HepG2 (cell line): ENCODE results near the gene XRCC5. TPM values are rescaled to one million over a fixed set of nuclear protein-coding genes. Genes with fewer than 3 reads are reported as not detected.

Experiments
- ATAC-seq: fragments of 200-7000 bp; cut with Tn5 transposase; 3 replicates; pipeline ENCODE4 v1.9.1; 2020; ENCODE audit warnings: mild to moderate bottlenecking, moderate library complexity
- BruUV-seq: library from RNA; stranded (reverse); fragments of 400-500 nt; replicated peaks from 2 replicates; lab custom pipeline; 2021; lab: Mats Ljungman, UMichigan
- CTCF ChIA-PET: fragments of 300-600 bp; formaldehyde crosslinking; extraction: SDS; loops from one replicate; lab custom pipeline; 2021; ENCODE audit warnings: low total read pairs, inconsistent platforms, low intra/inter-chr PET ratio; lab: Yijun Ruan, JAX
- POLR2A ChIA-PET: fragments of 350-600 bp; sonication (Branson Sonifier 250); formaldehyde crosslinking; loops from one replicate; lab custom pipeline; 2020; ENCODE audit warnings: antibody characterized with exemption, inconsistent platforms; lab: Yijun Ruan, JAX
- DNase-seq: peaks from one replicate; pipeline ENCODE4 v3.0.0-alpha.2; 2015; ENCODE audit warnings: low spot score
- FAIRE-seq: peaks from 3 replicates; lab custom pipeline; 2011; peaks lifted over from hg19 to GRCh38; lab: Jason Lieb, UNC
- H2AFZ ChIP-seq: one replicate; pipeline ENCODE4 v1.6.1; 2011; ENCODE audit warnings: low read length, inconsistent platforms
- H3K27ac ChIP-seq: fragments of 300-600 bp; 3 replicates; pipeline ENCODE4 v1.8.0; 2011; ENCODE audit warnings: mixed run types, mild to moderate bottlenecking, mixed read lengths, low read length, inconsistent platforms; ENCODE audit not compliant: insufficient read depth; ENCODE audit errors: extremely low read length
- H3K27me3 ChIP-seq, 2 experiments: fragments of 200-600 bp in 1 of 2; 2 replicates in 1 of 2; 3 replicates in 1 of 2; pipeline versions ENCODE4 v1.6.0 to v1.8.0; 2011; ENCODE audit warnings: low read length in 2 of 2, mild to moderate bottlenecking in 2 of 2, moderate library complexity in 2 of 2, inconsistent platforms in 1 of 2; ENCODE audit not compliant: insufficient read depth in 2 of 2, control insufficient read depth in 1 of 2
- H3K36me3 ChIP-seq, 2 experiments: fragments of 200-600 bp in 1 of 2; replicated peaks in 1 of 2; 2 replicates in 1 of 2; 3 replicates in 1 of 2; pipeline versions ENCODE4 v1.5.1 to v1.8.0; 2011; ENCODE audit warnings: low read length in 2 of 2, inconsistent platforms in 1 of 2; ENCODE audit not compliant: insufficient read depth in 2 of 2, control insufficient read depth in 1 of 2
- H3K4me1 ChIP-seq: 2 replicates; pipeline ENCODE4 v1.5.1; 2012; ENCODE audit warnings: low read length, inconsistent platforms; ENCODE audit not compliant: insufficient read depth
- H3K4me2 ChIP-seq: 2 replicates; pipeline ENCODE4 v1.6.0; 2011; ENCODE audit warnings: low read depth, low read length, inconsistent platforms
- H3K4me3 ChIP-seq, 3 experiments: fragments of 200-600 bp in 1 of 3; sonication (generic), shearing (Covaris generic) in 1 of 3; replicated peaks in 1 of 3; 2 replicates each; pipeline ENCODE4 v1.5.1; 2011 to 2016; ENCODE audit warnings: low read length in 3 of 3, inconsistent platforms in 2 of 3, low read depth in 2 of 3, mild to moderate bottlenecking in 2 of 3, control low read depth in 1 of 3, mixed read lengths in 1 of 3; ENCODE audit not compliant: insufficient read depth in 1 of 3
- H3K79me2 ChIP-seq: one replicate; pipeline ENCODE4 v1.6.1; 2011; ENCODE audit warnings: low read length, inconsistent platforms; ENCODE audit not compliant: insufficient read depth
- H3K9ac ChIP-seq: 2 replicates; pipeline ENCODE4 v1.6.0; 2011; ENCODE audit warnings: mild to moderate bottlenecking, low read depth, low read length, inconsistent platforms; ENCODE audit not compliant: insufficient read depth
- H3K9me3 ChIP-seq: 2 replicates; pipeline ENCODE4 v1.5.1; 2012; ENCODE audit warnings: mild to moderate bottlenecking, low read length
- H4K20me1 ChIP-seq: 2 replicates; pipeline ENCODE4 v1.6.0; 2011; ENCODE audit warnings: inconsistent platforms, mild to moderate bottlenecking, low read length, moderate library complexity; ENCODE audit not compliant: insufficient read depth
- AKNA ChIP-seq: sonication (generic); formaldehyde crosslinking; IDR thresholded peaks from 2 replicates; pipeline ENCODE4 v1.4.0; 2020; ENCODE audit warnings: missing genetic modification reagents, borderline replicate concordance
- ARID3A ChIP-seq: IDR thresholded peaks from 2 replicates; pipeline ENCODE4 v1.6.1; 2012; ENCODE audit warnings: low read depth, low read length, improper control_type of control experiment
- ATF7 ChIP-seq, 2 experiments: fragments of 450-650 bp in 1 of 2; sonication (generic) in 1 of 2; formaldehyde crosslinking in 1 of 2; IDR thresholded peaks; 2 replicates each; pipeline versions ENCODE4 v1.4.0 to v1.6.1; 2016 to 2020; ENCODE audit warnings: antibody characterized with exemption in 1 of 2, mild to moderate bottlenecking in 1 of 2, missing genetic modification reagents in 1 of 2
- KAT2B ChIP-seq: fragments of 150-350 bp; IDR thresholded peaks from 2 replicates; pipeline ENCODE4 v1.6.1; 2014; ENCODE audit warnings: low read depth, low read length, borderline replicate concordance
- WGBS: methylation state at CpG from one replicate; pipeline ENCODE4 v1.1.6; 2017; ENCODE audit warnings: low lambda C conversion rate; 5-methylcytosine and 5-hydroxymethylcytosine counted together
- in situ Hi-C: cut with HindIII; loops from 2 replicates; pipeline ENCODE4 v1.10.0; 2017; ENCODE audit warnings: low pct_unique_long_range_greater_than_20kb; ENCODE audit not compliant: extremely low pct_ligation_motif_present
- intact Hi-C: fragments of 100-400 bp; cut with micrococcal nuclease; formaldehyde crosslinking; loops from one replicate; pipeline ENCODE4 v1.10.0; 2022; ENCODE audit not compliant: unreplicated experiment
- polyA plus RNA-seq, 8 experiments: library from polyadenylated mRNA; depleted of rRNA in 3 of 8; stranded (reverse) in 7 of 8; unstranded in 1 of 8; fragments of >200 nt; fragmentation: Illumina TruSeq in 4 of 8; extraction: Trizol in 4 of 8; gene quantifications; 2 replicates each; pipeline versions ENCODE4 v1.2.1 to v1.2.3, GENCODE V29; 2011 to 2016; ENCODE audit warnings: low read depth in 4 of 8, missing spikeins in 1 of 8, mixed read lengths in 1 of 8; ENCODE audit not compliant: insufficient read depth in 1 of 8
- total RNA-seq, 5 experiments: library from RNA; depleted of rRNA; stranded (reverse); fragments of >200 nt; fragmentation: Illumina TruSeq; extraction: Trizol; gene quantifications; 2 replicates each; pipeline ENCODE4 v1.2.3, GENCODE V29; 2016; ENCODE audit warnings: low read depth in 1 of 5

The XRCC5 gene
- total and polyA plus RNA-seq, 2 of the 13 experiments (the other 11 are each of a cell fraction or from before 2014, with no cell fraction given), result 264 to 454 TPM

GRCh38 chr2:216142540-216142939 is 33.4 kb downstream of the XRCC5 start (continued):
- TF ChIP-seq AKNA (no peak), KAT2B (no peak)
- TF ChIP-seq, all 625 proteins: peak for 0

- FAIRE-seq, result no peak
- CTCF ChIA-PET, result no interaction called here
These were observed 35.2 kb downstream of the XRCC5 start for GRCh38 chr2:216144372-216144771.

More at GRCh38 chr2:216144372-216144771, 35.2 kb downstream of the XRCC5 start:
- ATAC-seq (no peak), DNase-seq (no peak)
- no peaks in the 10 kb centered on the region for H4K20me1 ChIP-seq
- no peak overlapping the region for H2AFZ ChIP-seq
- H3K27ac ChIP-seq, result no peak overlapping the region
- no peaks in the 10 kb centered on the region for H3K27me3 ChIP-seq
- H3K4me1 ChIP-seq, result no peaks in the 10 kb centered on the region
- H3K4me2 ChIP-seq, result no peak overlapping the region
- WGBS, result 98% methylated on average over 1 of the region's 1 CpG
- no peaks in the 10 kb centered on the region for H3K9me3 ChIP-seq
- peaks cover 40 to 93% of the 10 kb centered on the region in 2 experiments for H3K36me3 ChIP-seq
- no peaks in the 10 kb centered on the region for H3K79me2 ChIP-seq
- no peak overlapping the region for H3K4me3 ChIP-seq
- intact Hi-C loops (no loop called here), in situ Hi-C loops (no loop called here)
- no peak for TF ChIP-seq ARID3A
- TF ChIP-seq ATF7 (IDR thresholded peaks at IDR 0.05), result peak; percentile 92
- no peak for TF ChIP-seq ATF7 (CRISPR knock-in tag; IDR thresholded peaks at IDR 0.05)
- POLR2A ChIA-PET, result no interaction called here
- BruUV-seq, result TSS peak; percentile 5
- H3K9ac ChIP-seq, result no peak overlapping the region
